ENCODE data around the gene FMN2. TPM values are rescaled to one million over a fixed set of nuclear protein-coding genes. Genes with fewer than 3 reads are reported as not detected.

The FMN2 gene
- total RNA-seq, 1 experiment from 2014 or later, result 0.59 TPM

- Mint-ChIP-seq H3K36me3 (ENCODE audit: insufficient read depth in 1 of 3, low read depth in 3 of 3) (0 out of 7 replicates have a peak, but pooled peaks cover 0 to 2% (median 0%) of the 10 kb centered on the region in 3 experiments), H3K27ac (no peak overlapping the region), H3K4me1 (no peaks in the 10 kb centered on the region), H3K4me3 (no peak overlapping the region), H3K9me3 (peaks cover 5% of the 10 kb centered on the region in 2 experiments; a peak in 2 of 5 replicates), H3K27me3 (ENCODE audit: low read depth) (no peaks in the 10 kb centered on the region)
- DNase-seq, result no peak
- Histone ChIP-seq H3K56ac (ENCODE audit: insufficient read length, low read depth, low read length) (no peak overlapping the region), H4K5ac (ENCODE audit: insufficient read length, low read depth, low read length) (no peak overlapping the region), H4K20me1 (ENCODE audit: control insufficient read depth, insufficient read depth, insufficient read length) (no peaks in the 10 kb centered on the region), H2AFZ (ENCODE audit: low read length) (no peak overlapping the region), H2BK12ac (ENCODE audit: insufficient read length, low read depth, low read length) (no peak overlapping the region), H4K8ac (replicated peaks; ENCODE audit: insufficient read length, low read depth, low read length) (no peak overlapping the region), H3T11ph (ENCODE audit: low read length) (no peak overlapping the region), H3K23me2 (ENCODE audit: insufficient read length, low read depth, low read length, poor library complexity, severe bottlenecking) (no peaks in the 10 kb centered on the region), H2AK5ac (ENCODE audit: insufficient read length, low read length) (no peak overlapping the region), H3K27ac (ENCODE audit: insufficient read length, low read depth, low read length) (no peak overlapping the region), H3K27me3 (ENCODE audit: insufficient read depth, low read length) (no peaks in the 10 kb centered on the region), H2BK20ac (ENCODE audit: low read depth, low read length, poor library complexity, severe bottlenecking) (no peak overlapping the region), H3K79me1 (ENCODE audit: insufficient read depth, low read depth, low read length, poor library complexity, severe bottlenecking) (no peaks in the 10 kb centered on the region), H3K4me1 (ENCODE audit: insufficient read depth, low read length) (no peaks in the 10 kb centered on the region), H3K4me2 (ENCODE audit: insufficient read depth, insufficient read length, low read length) (no peak overlapping the region), H3K79me2 (ENCODE audit: insufficient read depth, low read length) (no peaks in the 10 kb centered on the region), H4K91ac (ENCODE audit: insufficient read length, low read depth, low read length) (no peak overlapping the region), H3K4ac (ENCODE audit: low read depth, low read length) (no peak overlapping the region), H3K23ac (ENCODE audit: insufficient read length, low read depth, low read length) (no peak overlapping the region), H3K14ac (ENCODE audit: insufficient read depth, low read length) (no peak overlapping the region), H3K9ac (ENCODE audit: extremely low read depth, insufficient read length, low read length) (no peak overlapping the region), H2BK120ac (ENCODE audit: low read depth, low read length, poor library complexity, severe bottlenecking) (no peak overlapping the region), H2BK5ac (ENCODE audit: insufficient read length, low read length) (no peak overlapping the region), H3K18ac (ENCODE audit: insufficient read length, low read depth, low read length) (no peak overlapping the region), H3K9me3 (ENCODE audit: control insufficient read depth, low read depth, low read length) (no peaks in the 10 kb centered on the region), H2BK15ac (ENCODE audit: low read depth, low read length) (no peak overlapping the region)
- WGBS (ENCODE audit: extremely low coverage, insufficient read length, low lambda C conversion rate), result no CpG with 5 or more reads among the region's 2 CpGs
- no peak for TF ChIP-seq CTCF (conservative IDR thresholded peaks at IDR 0.05)
Measured at GRCh38 chr1:240170266-240170665, 78.6 kb downstream of the FMN2 start.
